Activated CD4-positive, CD25-positive, alpha-beta regulatory T cell (primary cell): ENCODE results near the gene RASGEF1B.
"Not testable (repeated sequence)": the region's sequence is repeated elsewhere in the genome, so short reads cannot be mapped to it uniquely, and the experiment has no call there.

Experiments used
- DNase-seq, 4 experiments: peaks; one replicate each; lab custom pipeline; 2025; lab: John Stamatoyannopoulos, UW

Gene RASGEF1B

DNA sequence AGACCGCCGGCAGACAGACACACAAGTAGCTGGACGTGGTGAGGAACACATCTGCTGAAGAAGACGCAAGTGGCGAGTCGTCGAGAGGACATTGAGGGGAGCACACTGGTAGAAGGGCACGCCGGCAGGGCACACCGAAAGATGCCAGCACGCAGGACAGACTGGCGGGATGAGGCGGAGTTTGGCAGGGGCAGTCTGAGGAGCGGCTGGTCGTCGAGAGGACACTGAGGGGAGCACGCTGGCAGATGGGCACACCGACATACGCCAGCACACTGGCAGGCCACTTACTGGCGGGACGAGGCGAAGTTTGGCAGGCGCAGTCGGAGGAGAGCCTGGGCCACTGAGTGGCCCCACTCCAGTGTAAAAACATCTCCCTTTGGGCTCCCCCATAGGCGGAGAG lies 42.1 kb downstream of the RASGEF1B start:
- no peak for DNase-seq

DNA sequence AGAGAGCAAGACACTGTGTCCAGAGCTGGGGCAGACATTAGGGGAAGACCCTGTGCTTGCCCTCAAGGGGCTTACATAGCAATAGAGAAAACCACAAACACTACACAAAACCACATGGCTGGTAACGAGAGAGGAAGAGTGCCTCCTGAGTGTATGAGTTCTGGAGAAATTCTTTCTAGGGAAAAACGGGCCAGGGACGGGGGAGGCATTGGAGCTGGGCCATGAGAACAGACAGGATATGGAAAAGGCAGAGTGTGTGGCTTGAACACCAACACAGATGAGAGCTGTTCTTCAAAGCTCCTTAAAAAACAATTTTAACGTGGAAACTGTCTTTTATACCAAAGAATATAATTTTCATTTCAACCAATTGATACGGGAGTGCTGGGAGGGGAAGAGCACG lies 42.7 kb downstream of the RASGEF1B start:
- no peak for DNase-seq

DNA sequence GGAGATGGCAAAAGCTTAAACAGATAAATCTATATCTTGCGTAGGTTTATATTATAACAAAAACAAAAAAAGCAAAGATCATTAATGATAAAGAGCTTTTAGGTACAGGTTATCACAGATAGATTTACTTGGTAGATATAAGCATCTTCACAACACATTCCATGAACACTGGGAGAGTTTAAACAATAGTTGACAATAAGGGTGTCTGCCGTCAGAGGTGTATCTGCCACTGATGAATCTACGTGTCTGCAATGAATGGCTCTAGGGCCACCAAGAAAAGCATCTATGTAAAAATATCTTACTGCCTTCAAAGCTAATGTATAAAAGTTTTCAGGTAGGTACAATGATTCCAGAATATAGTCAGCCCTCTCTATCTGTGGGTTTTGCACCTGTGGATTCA lies 43.7 kb downstream of the RASGEF1B start:
- no peak for DNase-seq

DNA sequence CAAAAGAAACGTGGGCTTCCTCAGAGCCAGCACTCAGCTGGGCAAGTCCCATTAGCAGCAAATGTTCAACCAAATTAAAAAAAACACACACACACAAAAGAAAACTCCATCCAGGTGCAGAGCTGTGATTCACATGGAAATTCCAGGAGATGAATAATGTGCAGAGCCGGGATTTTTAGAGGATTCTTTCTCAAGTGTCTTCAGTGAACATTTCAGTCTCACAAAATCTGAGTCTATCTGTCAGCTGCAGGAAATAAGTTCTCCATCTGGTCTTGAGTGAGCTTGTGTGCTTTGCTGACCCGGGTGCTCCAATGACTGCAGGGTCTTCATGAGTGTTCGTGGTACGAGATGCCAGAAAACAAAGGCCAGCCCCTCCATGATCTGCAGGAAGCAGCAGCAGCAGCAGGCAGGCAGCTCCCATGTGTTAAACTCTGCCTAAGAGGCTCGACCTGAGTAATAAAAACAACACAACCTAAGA lies 44.3 kb downstream of the RASGEF1B start:
- no peak for DNase-seq

DNA sequence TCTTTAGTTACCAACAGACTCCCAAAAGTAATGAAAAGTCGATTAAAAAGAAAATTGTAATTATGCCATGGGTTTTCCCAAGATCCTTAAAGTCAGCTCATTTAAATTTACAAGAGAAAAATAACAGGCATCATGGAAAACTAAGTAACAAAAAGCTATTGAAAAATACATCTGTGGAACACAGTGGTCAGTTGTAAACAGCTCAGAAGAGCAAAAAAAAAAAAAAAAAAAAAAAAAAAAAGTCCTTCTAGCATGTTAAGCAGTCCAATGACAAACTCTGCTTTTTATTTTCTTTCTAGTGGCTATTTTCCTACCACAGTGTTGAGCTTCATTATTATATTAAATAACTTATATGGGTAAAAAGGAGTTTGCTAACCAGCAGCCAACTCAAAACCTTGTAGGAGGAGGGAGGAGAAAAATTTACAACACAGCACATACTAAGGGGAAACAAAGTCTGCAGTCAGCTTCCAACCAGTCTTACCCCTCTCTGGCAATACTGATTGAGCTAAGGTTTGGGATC lies 44.9 kb downstream of the RASGEF1B start:
- no peak for DNase-seq

DNA sequence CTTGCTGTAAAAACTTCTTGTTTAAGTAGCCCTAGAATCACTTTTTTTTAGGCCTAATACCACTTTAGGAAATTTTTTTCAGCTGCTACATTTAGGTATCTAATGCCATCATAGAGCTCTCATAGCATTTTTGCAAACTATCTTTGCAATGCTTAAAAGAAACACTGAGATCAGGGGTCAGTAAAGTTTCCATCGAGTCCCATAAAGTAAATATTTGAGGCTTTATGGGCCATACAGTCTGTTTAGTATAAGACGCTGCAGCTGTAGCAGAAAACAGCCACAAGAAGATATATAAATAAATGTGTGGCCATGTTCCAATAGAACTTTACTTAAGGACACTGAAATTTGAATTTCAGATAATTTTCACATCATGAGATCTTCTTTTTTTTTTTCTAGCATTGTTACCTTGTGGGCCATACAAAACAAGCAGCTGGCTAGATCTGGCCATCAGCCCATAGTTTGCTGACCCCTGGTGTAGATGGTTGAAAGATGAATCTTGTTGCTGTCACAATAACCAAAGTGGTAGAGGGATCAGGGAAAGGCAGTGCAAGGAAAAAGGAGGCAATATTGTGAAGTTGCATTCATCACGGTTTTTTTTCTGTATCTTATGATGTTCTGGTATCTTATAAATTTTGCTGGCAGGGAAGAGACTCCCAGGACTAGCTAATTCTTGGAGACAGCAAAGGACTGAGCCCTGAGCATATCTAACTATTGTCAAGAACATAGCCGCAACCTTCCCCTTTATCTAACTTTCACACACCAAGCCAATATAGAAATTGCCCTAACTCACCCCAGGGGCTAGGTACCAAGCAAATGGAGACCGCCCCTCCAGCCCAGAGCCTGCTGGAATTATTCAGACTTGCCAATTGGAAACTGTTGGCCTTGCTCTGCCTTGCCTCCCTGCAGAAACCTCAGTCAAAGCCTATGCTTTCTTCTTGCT lies 46.6 kb downstream of the RASGEF1B start:
- no peak for DNase-seq

DNA sequence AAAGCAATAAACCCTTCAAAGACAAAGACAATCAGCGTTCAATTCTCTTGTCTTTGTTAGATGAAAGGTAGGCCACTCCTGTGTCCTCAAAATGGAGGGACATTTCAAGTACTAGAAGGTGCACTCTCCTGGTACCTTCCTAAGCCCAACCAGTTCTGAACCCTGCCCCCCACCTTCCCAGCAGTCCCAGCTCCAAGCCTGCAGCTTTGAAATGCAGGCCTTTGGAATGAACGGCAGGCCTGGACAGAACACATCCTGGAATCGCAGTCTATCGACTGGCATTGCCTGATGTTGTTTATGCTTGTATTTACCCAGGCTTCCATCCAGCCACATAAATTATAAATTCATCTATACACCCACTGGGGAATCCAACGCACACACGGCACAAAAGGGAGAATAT lies 47.4 kb downstream of the RASGEF1B start:
- no peak for DNase-seq

DNA sequence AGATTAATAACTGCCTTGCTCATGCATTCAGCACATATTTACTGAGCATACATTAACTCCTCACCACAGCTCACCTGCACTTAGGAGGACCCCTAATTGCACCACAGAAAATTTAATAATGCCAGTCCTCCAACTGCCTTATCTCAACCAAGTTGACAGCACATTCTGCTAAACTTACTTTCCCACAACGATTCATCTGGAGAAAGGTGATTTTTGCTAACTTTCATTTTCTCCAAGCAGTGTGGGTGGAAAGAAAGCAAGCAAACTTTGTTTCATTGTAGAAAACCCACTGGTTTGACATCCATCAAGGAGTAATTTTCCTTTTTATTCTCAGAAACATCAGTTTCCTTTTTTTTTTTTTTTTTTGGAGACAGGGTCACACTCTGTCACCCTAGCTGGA lies 49.1 kb downstream of the RASGEF1B start:
- DNase-seq, result no peak

DNA sequence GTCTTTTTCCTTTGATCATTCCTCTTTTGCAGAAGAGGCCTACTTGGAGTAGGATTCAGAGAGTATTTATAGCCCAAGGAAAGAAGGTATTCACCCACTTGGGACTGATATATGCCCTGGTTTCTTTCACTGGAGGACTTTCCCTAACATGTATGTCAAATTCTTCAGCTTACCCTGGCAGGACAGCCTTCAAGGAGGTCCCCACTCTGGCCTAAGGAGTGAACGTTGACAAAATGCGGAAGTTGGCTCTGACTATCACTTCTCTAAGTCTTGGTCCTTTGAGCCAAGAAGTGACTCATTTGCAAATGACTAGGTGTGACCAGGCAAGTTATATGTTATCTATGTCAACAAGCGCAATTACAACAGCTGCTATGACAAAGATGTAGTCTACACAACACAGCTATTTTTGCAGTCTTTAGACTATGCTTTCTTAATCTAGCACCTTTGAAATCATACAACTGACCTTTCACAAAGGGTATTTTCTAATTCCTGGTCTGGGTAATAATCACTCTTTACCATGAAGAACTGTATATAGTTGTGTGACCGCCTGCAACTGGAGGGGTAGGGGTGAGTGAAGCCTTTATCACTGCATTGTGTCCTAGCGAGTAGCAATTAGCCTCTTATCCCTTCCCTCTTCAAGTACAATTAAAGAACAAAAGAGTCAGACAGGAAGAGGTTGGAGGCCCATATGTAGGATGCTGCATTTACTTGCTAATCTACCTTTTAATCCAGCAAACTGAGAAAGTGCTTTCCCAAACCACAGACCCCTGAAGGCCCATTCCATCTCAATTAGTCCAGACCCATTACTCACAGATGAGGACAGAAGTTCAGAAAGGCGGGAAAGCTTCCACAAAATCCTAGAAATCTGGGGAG lies 50.1 kb downstream of the RASGEF1B start:
- DNase-seq, result no peak

DNA sequence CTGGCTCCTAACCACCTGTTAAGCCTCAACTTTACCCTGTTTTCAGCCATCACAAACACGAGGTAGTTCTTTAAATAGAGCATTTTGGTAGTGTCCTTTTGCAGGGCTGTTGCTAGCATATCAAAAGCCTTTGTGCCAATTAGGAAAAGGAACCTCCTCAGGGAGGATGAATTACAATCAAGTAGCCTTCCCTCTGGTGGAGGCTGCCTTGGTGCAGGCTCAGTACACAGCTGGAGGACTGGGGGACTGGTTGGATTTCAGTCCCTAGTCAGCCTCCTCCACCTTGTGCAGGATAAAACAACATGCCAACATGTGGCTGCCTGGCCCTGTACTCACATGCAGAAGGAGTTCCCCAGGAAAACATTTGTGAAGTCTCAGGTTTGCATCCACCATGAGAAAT lies 53.1 kb downstream of the RASGEF1B start:
- no peak for DNase-seq

DNA sequence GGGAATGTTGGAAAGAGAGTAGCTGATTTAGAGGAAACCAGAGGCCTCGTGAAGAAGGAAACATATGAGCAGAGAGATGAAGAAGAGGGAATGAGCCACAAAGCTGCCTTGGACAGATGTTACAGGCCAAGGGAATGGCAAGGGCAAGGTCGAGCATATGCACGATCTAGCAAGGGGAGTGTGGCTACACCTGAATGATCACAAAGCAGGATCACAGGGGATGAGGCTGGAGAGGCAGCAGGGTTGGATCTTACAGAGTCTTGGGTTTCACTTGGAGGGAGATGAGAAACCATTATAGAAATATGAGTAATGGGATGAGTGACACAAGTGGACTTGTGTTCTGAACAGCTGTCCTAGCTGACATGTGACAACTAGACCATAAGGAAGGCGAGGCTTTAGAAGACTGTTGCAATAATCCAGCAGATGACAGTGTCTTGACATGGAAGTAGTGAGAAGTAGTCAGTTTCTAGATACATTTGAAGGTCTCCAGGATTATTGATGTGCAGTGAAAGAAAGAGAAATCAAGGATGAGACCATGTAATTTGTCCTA lies 58.7 kb downstream of the RASGEF1B start:
- DNase-seq, result no peak

DNA sequence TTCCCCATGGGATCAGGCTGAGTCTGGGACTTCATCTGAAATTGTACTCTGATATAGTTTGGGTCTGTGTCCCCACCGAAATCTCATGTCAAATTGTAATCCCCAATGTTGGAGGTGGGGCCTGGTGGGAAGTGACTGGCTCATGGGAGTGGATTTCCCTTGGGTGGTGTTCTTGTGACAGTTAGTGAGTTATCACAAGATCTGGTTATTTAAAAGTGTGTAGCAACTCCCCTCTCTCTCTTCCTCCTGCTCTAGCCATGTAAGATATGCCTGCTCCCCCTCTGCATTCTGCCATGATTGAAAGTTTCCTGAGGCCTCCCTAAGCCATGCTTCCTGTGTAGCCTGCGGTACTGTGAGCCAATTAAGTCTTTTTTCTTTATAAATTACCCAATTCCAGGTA lies 61.0 kb downstream of the RASGEF1B start:
- DNase-seq, result no peak

DNA sequence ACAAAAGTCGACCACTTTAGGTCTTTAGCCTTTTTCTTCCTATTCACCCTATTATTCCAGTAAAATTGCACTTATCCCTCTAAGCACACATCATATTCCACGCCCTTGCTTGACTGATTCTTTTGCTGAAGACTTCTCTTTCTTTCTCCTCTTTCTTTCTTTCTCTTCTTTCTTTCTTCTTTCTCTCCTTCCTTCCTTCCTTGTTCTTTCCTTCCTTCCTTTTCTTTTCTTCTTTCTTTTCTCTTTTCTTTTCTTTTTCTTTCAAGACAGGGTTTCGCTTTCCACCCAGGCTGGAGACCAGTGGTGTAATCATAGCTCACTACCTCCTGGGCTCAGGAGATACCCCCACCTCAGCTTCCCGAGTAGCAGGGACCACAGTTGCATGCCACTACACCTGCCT lies 61.9 kb downstream of the RASGEF1B start:
- DNase-seq, result no peak

DNA sequence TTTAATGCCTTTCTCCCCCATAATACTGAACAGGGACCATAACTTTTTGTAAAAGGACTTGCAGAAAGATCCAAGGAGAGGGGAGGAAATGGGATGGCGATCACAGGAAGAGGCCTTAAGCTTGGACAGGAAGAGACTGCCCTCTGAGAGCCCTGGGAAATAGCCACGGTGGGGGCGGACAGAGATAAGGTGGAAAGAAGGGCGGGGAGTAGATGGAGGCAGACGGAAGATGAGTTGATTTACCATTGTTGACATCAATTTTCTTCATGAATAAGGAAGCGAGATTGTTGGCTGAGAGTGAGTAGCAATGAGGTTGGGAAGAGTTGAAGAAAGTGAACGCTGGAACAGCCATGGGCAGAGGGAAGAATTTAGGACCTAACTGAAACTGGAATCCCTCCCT lies 63.4 kb downstream of the RASGEF1B start:
- no peak for DNase-seq

DNA sequence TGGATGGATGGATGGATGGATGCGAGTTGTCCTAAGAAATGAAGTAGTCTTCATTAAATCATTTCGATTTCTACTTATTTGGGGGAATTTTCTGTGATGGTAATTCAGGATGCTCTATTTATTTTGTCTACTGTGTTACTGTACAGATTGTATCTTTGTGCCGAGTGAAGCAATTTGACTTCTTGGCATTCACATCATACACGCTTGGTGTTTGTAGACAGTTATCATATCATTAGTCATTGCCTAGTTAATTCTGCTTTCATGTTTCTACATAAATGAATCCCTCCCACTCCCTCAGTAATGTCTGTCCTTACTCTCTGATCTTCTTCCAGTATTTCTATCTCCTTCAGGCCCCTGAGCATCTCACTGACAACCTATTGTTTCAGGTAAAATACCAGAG lies 64.0 kb downstream of the RASGEF1B start:
- no peak for DNase-seq

DNA sequence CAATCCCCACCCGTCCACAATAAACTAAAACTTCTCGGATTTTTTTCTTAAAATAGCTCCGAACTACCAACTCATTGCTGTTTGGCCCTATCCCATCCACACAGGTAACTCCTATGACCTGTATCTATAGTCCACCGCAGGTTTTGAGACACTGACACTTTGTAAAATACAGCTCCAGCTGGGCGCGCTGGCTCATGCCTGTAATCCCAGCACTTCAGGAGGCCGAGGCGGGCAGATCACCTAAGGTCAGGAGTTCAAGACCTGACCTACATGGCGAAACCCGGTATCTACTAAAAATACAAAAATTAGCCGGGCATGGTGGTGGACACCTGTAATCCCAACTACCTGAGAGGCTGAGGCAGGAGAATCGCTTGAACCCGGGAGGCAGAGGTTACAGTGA lies 65.2 kb downstream of the RASGEF1B start:
- DNase-seq, result not testable (repeated sequence)

DNA sequence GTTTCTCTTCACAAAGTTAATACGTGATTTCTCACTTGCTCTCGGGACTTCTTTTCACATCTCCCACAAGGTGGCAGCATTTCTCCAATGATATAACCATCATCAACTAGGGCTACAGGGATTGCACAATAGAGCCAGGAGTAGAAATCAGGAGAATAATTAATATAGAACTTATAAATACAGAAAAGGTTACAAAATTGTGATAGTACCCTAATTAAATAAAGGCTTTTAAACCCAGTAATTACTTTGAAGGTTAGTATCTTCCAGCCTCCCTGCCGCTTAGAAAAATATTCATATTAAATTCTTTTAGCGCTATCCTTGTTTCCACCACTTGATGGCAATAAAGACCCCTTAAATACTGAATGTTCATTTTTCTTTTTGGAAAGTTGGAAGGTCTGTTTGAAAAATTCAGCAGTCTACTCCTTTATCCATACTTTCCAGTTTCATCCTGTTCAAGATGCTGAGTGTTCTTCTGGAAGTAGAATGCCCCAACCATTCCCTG lies 65.8 kb downstream of the RASGEF1B start:
- DNase-seq, result peak in 2 of 4 experiments; percentile 9 to 17

DNA sequence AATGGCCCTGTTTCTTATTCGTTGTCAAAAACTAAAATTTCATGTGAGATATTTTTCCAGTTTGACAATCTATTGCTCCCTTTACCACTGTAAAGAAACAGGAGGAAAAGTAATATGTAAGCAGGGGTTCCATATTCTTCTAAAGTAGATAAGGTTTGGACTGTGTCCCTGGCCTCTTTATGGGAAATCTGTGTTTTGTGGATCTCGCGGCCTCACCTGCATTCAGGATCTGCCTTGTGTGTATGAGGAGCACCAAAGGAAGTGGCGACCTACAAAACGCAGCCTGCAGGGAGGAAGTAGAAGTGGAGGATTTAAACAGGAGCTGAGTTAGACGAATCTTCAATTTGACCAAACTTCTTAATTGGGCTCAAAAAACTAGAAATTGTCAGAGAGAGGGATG lies 67.0 kb downstream of the RASGEF1B start:
- no peak for DNase-seq

DNA sequence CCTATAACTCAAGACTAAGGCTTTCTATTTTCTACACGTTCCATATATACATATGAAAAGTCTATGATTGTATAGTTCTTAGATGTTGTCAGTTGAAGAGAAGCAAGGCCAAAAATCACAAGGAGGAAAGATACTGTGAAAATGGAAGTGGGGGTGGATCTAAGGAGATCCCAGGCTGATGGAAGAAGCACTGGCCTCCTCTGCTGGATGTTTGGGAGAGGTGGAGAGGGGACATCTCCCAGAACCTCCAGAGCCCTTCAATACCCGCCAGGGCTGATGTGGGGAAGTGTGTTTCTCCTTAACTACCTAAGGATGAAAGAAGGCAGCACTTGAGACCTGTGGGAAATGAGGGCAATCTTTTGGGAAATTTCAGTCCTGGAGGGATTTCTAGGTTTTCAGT lies 67.4 kb downstream of the RASGEF1B start:
- DNase-seq, result no peak

DNA sequence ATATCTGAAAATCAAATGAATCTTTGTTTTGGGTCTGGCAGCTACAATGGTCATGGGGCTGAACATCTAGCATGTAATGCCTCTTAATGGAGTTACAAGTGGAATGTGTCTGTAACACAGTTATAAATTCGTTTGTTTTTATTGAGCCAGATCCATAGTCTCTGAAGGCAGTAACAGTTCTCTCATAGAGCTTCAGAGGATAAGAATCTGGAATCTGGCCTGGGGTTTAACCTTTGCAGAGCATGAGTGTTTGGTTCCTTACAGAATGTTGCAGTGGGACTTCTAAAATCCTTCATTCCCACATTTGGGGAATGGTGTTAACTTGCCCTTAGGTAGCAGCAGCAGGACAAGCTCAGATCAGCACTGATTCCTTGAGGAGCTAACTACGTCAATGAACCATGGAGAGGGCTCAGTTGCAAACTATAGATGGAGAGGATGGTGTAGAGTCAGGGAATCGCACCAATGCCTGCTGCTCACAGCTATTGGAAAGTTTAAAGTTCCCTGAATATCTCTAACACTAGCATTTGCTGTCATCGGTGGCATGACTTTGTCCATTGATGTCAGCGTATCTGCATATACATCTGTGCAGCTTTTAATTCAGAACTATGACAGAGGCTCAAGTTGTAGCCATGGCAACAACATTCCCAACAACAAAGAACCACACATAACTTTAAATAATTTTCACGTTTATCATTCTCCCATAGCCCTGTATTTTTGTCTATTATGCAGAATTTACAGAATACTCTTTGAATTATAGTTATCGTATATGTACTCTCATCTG lies 72.2 kb downstream of the RASGEF1B start:
- no peak for DNase-seq

DNA sequence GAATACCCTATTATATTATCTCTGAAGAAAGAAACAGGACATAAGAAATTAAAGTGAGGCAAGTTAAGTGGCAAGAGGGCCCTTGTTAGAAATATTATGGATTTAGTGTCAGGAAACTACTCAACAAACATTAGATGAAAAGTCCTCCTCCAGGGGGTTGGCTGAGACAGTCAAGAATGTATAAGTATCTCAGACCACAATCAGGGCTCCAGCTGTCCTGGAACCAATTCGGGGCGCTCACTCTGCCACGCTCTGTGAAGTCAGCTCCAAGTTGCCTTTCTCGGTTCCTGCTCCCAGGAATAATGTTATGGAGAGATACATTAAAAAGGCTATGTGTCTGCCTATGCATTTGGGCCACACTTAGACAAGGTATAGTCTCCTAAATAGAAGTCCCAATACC lies 73.3 kb downstream of the RASGEF1B start:
- DNase-seq, result no peak
